ENCODE data around the gene FAM161B.

DNA sequence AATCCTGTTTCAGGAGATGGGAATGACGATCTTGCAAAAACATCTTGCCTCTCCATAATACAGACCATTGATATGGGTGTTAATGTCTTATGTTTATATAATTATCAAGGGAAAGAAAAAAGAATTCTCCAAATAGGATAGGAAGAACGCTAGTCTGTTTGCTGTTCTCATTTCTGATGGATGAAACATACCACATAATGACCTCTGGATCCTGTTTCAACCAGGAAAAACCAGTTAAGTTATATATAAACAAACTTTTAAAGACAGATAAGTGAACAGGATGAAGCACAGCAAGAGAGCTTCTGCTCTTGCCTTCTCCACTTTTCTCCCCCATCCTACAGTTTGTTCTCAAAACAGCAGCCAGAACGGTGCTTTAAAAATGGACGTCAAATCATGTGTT lies 28.0 kb upstream of the FAM161B start:
- TF ChIP-seq, protein P1, sequence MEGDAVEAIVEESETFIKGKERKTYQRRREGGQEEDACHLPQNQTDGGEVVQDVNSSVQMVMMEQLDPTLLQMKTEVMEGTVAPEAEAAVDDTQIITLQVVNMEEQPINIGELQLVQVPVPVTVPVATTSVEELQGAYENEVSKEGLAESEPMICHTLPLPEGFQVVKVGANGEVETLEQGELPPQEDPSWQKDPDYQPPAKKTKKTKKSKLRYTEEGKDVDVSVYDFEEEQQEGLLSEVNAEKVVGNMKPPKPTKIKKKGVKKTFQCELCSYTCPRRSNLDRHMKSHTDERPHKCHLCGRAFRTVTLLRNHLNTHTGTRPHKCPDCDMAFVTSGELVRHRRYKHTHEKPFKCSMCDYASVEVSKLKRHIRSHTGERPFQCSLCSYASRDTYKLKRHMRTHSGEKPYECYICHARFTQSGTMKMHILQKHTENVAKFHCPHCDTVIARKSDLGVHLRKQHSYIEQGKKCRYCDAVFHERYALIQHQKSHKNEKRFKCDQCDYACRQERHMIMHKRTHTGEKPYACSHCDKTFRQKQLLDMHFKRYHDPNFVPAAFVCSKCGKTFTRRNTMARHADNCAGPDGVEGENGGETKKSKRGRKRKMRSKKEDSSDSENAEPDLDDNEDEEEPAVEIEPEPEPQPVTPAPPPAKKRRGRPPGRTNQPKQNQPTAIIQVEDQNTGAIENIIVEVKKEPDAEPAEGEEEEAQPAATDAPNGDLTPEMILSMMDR (IDR thresholded peaks at IDR 0.05) = no peak
- no peak for TF ChIP-seq TCF7L2 (IDR thresholded peaks at IDR 0.05; ENCODE audit: low read depth, low read length)
- TF ChIP-seq, protein P2, sequence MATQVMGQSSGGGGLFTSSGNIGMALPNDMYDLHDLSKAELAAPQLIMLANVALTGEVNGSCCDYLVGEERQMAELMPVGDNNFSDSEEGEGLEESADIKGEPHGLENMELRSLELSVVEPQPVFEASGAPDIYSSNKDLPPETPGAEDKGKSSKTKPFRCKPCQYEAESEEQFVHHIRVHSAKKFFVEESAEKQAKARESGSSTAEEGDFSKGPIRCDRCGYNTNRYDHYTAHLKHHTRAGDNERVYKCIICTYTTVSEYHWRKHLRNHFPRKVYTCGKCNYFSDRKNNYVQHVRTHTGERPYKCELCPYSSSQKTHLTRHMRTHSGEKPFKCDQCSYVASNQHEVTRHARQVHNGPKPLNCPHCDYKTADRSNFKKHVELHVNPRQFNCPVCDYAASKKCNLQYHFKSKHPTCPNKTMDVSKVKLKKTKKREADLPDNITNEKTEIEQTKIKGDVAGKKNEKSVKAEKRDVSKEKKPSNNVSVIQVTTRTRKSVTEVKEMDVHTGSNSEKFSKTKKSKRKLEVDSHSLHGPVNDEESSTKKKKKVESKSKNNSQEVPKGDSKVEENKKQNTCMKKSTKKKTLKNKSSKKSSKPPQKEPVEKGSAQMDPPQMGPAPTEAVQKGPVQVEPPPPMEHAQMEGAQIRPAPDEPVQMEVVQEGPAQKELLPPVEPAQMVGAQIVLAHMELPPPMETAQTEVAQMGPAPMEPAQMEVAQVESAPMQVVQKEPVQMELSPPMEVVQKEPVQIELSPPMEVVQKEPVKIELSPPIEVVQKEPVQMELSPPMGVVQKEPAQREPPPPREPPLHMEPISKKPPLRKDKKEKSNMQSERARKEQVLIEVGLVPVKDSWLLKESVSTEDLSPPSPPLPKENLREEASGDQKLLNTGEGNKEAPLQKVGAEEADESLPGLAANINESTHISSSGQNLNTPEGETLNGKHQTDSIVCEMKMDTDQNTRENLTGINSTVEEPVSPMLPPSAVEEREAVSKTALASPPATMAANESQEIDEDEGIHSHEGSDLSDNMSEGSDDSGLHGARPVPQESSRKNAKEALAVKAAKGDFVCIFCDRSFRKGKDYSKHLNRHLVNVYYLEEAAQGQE (IDR thresholded peaks at IDR 0.05; ENCODE audit: insufficient read depth in 1 of 2, low read depth in 2 of 2, low read length in 1 of 2) = no peak
